Naive thymus-derived CD4-positive, alpha-beta T cell (primary cell): Measurements from ENCODE around the gene PKD1L1. TPM values are rescaled to one million over a fixed set of nuclear protein-coding genes. Genes with fewer than 3 reads are reported as not detected.
A peak's percentile ranks its signal among the peaks of the same experiment; 100 is the strongest.

Experiments
- ATAC-seq: fragments of 150-1000 bp; cut with Tn5 transposase; 2 replicates; pipeline ENCODE4 v1.10.0; 2021; ENCODE audit warnings: mild to moderate bottlenecking, moderate library complexity
- CTCF ChIA-PET: fragments of 350-600 bp; sonication (Branson Sonifier 250); formaldehyde crosslinking; loops from one replicate; lab custom pipeline; 2021; ENCODE audit warnings: antibody characterized with exemption; lab: Charles Lee
- POLR2A ChIA-PET: fragments of 350-600 bp; sonication (Branson Sonifier 250); formaldehyde crosslinking; loops from one replicate; lab custom pipeline; 2021; ENCODE audit warnings: antibody characterized with exemption, inconsistent platforms; lab: Charles Lee
- DNase-seq, 9 donors: peaks; one replicate each; pipeline versions ENCODE4 v3.0.0 to v3.0.0-alpha.2; 2020 to 2022; ENCODE audit warnings: mixed read lengths in 1 of 9
- H3K27ac ChIP-seq: one replicate; pipeline ENCODE4 v1.7.0; 2013; ENCODE audit warnings: mild to moderate bottlenecking, low read depth, low read length, moderate library complexity
- H3K27me3 ChIP-seq, 2 donors: one replicate each; pipeline ENCODE4 v1.7.0; 2013; ENCODE audit warnings: low read length in 2 of 2, mild to moderate bottlenecking in 2 of 2, moderate library complexity in 2 of 2; ENCODE audit not compliant: control insufficient read depth in 2 of 2, insufficient read depth in 2 of 2
- H3K36me3 ChIP-seq, 3 experiments: 1 replicate in 2 of 3; 2 replicates in 1 of 3; pipeline ENCODE4 v1.7.0; 2013; ENCODE audit warnings: low read length in 3 of 3, mild to moderate bottlenecking in 3 of 3, moderate library complexity in 1 of 3; ENCODE audit not compliant: insufficient read depth in 3 of 3, control insufficient read depth in 2 of 3
- H3K4me1 ChIP-seq, 2 donors: one replicate each; pipeline ENCODE4 v1.7.0; 2013; ENCODE audit warnings: low read length in 2 of 2, mild to moderate bottlenecking in 2 of 2, moderate library complexity in 1 of 2; ENCODE audit not compliant: control insufficient read depth in 2 of 2, insufficient read depth in 2 of 2
- H3K4me3 ChIP-seq: 2 replicates; pipeline ENCODE4 v1.7.0; 2013; ENCODE audit warnings: mild to moderate bottlenecking, low read length
- H3K9me3 ChIP-seq, 3 experiments: 1 replicate in 2 of 3; 2 replicates in 1 of 3; pipeline ENCODE4 v1.7.0; 2013; ENCODE audit warnings: low read length in 3 of 3; ENCODE audit not compliant: control insufficient read depth in 2 of 3
- H3K27ac Mint-ChIP-seq, 9 donors: one replicate each; pipeline ENCODE4 v1.8.0; 2020 to 2022; ENCODE audit warnings: mixed read lengths in 9 of 9, mild to moderate bottlenecking in 8 of 9, moderate library complexity in 5 of 9, inconsistent platforms in 2 of 9
- H3K27me3 Mint-ChIP-seq, 5 donors: one replicate each; pipeline ENCODE4 v1.8.0; 2021 to 2022; ENCODE audit warnings: mixed read lengths in 5 of 5, mild to moderate bottlenecking in 1 of 5
- H3K36me3 Mint-ChIP-seq, 5 donors: one replicate each; pipeline ENCODE4 v1.8.0; 2020 to 2022; ENCODE audit warnings: mixed read lengths in 5 of 5, mild to moderate bottlenecking in 3 of 5, inconsistent platforms in 1 of 5
- H3K4me1 Mint-ChIP-seq, 7 donors: one replicate each; pipeline ENCODE4 v1.8.0; 2020 to 2022; ENCODE audit warnings: mixed read lengths in 7 of 7, mild to moderate bottlenecking in 3 of 7, inconsistent platforms in 1 of 7
- H3K4me3 Mint-ChIP-seq, 10 donors: one replicate each; pipeline ENCODE4 v1.8.0; 2020 to 2022; ENCODE audit warnings: mild to moderate bottlenecking in 10 of 10, mixed read lengths in 10 of 10, moderate library complexity in 6 of 10, inconsistent platforms in 2 of 10
- H3K9me3 Mint-ChIP-seq, 11 donors: one replicate each; pipeline ENCODE4 v1.8.0; 2020 to 2022; ENCODE audit warnings: mixed read lengths in 11 of 11, mild to moderate bottlenecking in 4 of 11, inconsistent platforms in 1 of 11, moderate library complexity in 1 of 11
- intact Hi-C, 2 donors: fragments of 100-400 bp; cut with micrococcal nuclease; formaldehyde crosslinking; loops; one replicate each; pipeline ENCODE4 v1.15.1; 2023
- polyA plus RNA-seq, 2 donors: library from polyadenylated mRNA; unstranded; fragments of 300-500 nt; fragmentation: Illumina TruSeq; gene quantifications; one replicate each; pipeline ENCODE4 v1.2.3, GENCODE V29; 2021
- total RNA-seq, 6 experiments: library from RNA in 5 of 6; stranded (reverse) in 5 of 6; gene quantifications; 1 replicate in 5 of 6; 2 replicates in 1 of 6; pipeline ENCODE4 v1.2.3 and lab custom pipeline; 2021 to 2026

Gene PKD1L1
- total and polyA plus RNA-seq, 7 experiments from 2014 or later: 0.07 to 1.5 (median 0.83) TPM; not detected in 1

GRCh38 chr7:47881256-47881655 lies 67.0 kb downstream of the PKD1L1 start:
- no peak overlapping the region for H3K27ac Mint-ChIP-seq
- intact Hi-C loops: no loop called here
- Histone ChIP-seq H3K27ac (no peak overlapping the region), H3K27me3 (no peaks in the 10 kb centered on the region), H3K36me3 (no peaks in the 10 kb centered on the region), H3K4me1 (no peaks in the 10 kb centered on the region), H3K9me3 (no peaks in the 10 kb centered on the region), H3K4me3 (no peak overlapping the region)
- H3K4me3 Mint-ChIP-seq: no peak overlapping the region
- CTCF ChIA-PET: no interaction called here
- ATAC-seq (no peak), DNase-seq (no peak)
- H3K9me3 Mint-ChIP-seq: no peaks in the 10 kb centered on the region
- POLR2A ChIA-PET: no interaction called here
- no peaks in the 10 kb centered on the region for H3K27me3 Mint-ChIP-seq
- H3K4me1 Mint-ChIP-seq: no peaks in the 10 kb centered on the region
- H3K36me3 Mint-ChIP-seq: peaks cover 0 to 7% (median 0%) of the 10 kb centered on the region in 5 donors

GRCh38 chr7:47878662-47879061 lies 69.6 kb downstream of the PKD1L1 start:
- Mint-ChIP-seq H3K36me3 (peaks cover 0 to 7% (median 0%) of the 10 kb centered on the region in 5 donors), H3K27ac (no peak overlapping the region), H3K9me3 (no peaks in the 10 kb centered on the region), H3K4me1 (no peaks in the 10 kb centered on the region), H3K27me3 (no peaks in the 10 kb centered on the region), H3K4me3 (peak overlapping the region in 1 of 10 donors; percentile 27)
- intact Hi-C loops: no loop called here
- DNase-seq (no peak), ATAC-seq (no peak)
- ChIA-PET CTCF (no interaction called here), POLR2A (no interaction called here)
- Histone ChIP-seq H3K36me3 (no peaks in the 10 kb centered on the region), H3K27me3 (no peaks in the 10 kb centered on the region), H3K27ac (no peak overlapping the region), H3K4me1 (no peaks in the 10 kb centered on the region), H3K4me3 (no peak overlapping the region), H3K9me3 (no peaks in the 10 kb centered on the region)

GRCh38 chr7:47877336-47877735 lies 70.9 kb downstream of the PKD1L1 start:
- ATAC-seq (no peak), DNase-seq (no peak)
- H3K36me3 ChIP-seq: no peaks in the 10 kb centered on the region
- ChIA-PET CTCF (no interaction called here), POLR2A (no interaction called here)
- H3K4me1 ChIP-seq: no peaks in the 10 kb centered on the region
- Mint-ChIP-seq H3K4me3 (no peak overlapping the region), H3K27ac (no peak overlapping the region), H3K9me3 (no peaks in the 10 kb centered on the region), H3K27me3 (no peaks in the 10 kb centered on the region), H3K36me3 (peaks cover 0 to 7% (median 0%) of the 10 kb centered on the region in 5 donors), H3K4me1 (no peaks in the 10 kb centered on the region)
- H3K4me3 ChIP-seq: no peak overlapping the region
- no peak overlapping the region for H3K27ac ChIP-seq
- intact Hi-C loops: no loop called here
- H3K27me3 ChIP-seq: no peaks in the 10 kb centered on the region
- no peaks in the 10 kb centered on the region for H3K9me3 ChIP-seq

- Histone ChIP-seq H3K9me3 (no peaks in the 10 kb centered on the region), H3K36me3 (no peaks in the 10 kb centered on the region), H3K27ac (no peak overlapping the region), H3K4me3 (no peak overlapping the region), H3K27me3 (no peaks in the 10 kb centered on the region), H3K4me1 (no peaks in the 10 kb centered on the region)
- Mint-ChIP-seq H3K27me3 (peaks cover 0 to 5% (median 0%) of the 10 kb centered on the region in 5 donors), H3K36me3 (peaks cover 0 to 7% (median 0%) of the 10 kb centered on the region in 5 donors), H3K27ac (no peak overlapping the region), H3K9me3 (no peaks in the 10 kb centered on the region), H3K4me3 (no peak overlapping the region), H3K4me1 (no peaks in the 10 kb centered on the region)
- POLR2A ChIA-PET: no interaction called here
- DNase-seq (no peak), ATAC-seq (no peak)
- intact Hi-C loops: no loop called here
- CTCF ChIA-PET: no interaction called here
Measured at GRCh38 chr7:47875998-47876744, 72.1 kb downstream of the PKD1L1 start.

GRCh38 chr7:47875406-47875805 lies 72.9 kb downstream of the PKD1L1 start:
- ChIA-PET POLR2A (no interaction called here), CTCF (no interaction called here)
- Mint-ChIP-seq H3K36me3 (peaks cover 0 to 7% (median 0%) of the 10 kb centered on the region in 5 donors), H3K9me3 (no peaks in the 10 kb centered on the region), H3K27me3 (peaks cover 0 to 5% (median 0%) of the 10 kb centered on the region in 5 donors), H3K4me1 (no peaks in the 10 kb centered on the region), H3K27ac (no peak overlapping the region), H3K4me3 (no peak overlapping the region)
- DNase-seq (no peak), ATAC-seq (no peak)
- Histone ChIP-seq H3K4me3 (no peak overlapping the region), H3K4me1 (no peaks in the 10 kb centered on the region), H3K9me3 (no peaks in the 10 kb centered on the region), H3K27me3 (no peaks in the 10 kb centered on the region), H3K27ac (no peak overlapping the region), H3K36me3 (no peaks in the 10 kb centered on the region)
- intact Hi-C loops: no loop called here

- Histone ChIP-seq H3K4me1 (no peaks in the 10 kb centered on the region), H3K4me3 (no peak overlapping the region), H3K9me3 (no peaks in the 10 kb centered on the region), H3K27me3 (no peaks in the 10 kb centered on the region), H3K27ac (no peak overlapping the region), H3K36me3 (no peaks in the 10 kb centered on the region)
- peaks cover 0 to 6% (median 0%) of the 10 kb centered on the region in 5 donors for H3K36me3 Mint-ChIP-seq
- no peaks in the 10 kb centered on the region for H3K4me1 Mint-ChIP-seq
- ATAC-seq: no peak
- H3K27me3 Mint-ChIP-seq: peaks cover 0 to 5% (median 0%) of the 10 kb centered on the region in 5 donors
- H3K4me3 Mint-ChIP-seq: no peak overlapping the region
- H3K27ac Mint-ChIP-seq: no peak overlapping the region
- H3K9me3 Mint-ChIP-seq: no peaks in the 10 kb centered on the region
- DNase-seq: no peak
- intact Hi-C loops: no loop called here
- ChIA-PET POLR2A (no interaction called here), CTCF (no interaction called here)
Measured at GRCh38 chr7:47873762-47874161, 74.5 kb downstream of the PKD1L1 start.

- no peaks in the 10 kb centered on the region for H3K36me3 ChIP-seq
- Mint-ChIP-seq H3K4me1 (no peaks in the 10 kb centered on the region), H3K27ac (no peak overlapping the region), H3K4me3 (no peak overlapping the region), H3K27me3 (peaks cover 0 to 7% (median 0%) of the 10 kb centered on the region in 5 donors), H3K9me3 (no peaks in the 10 kb centered on the region), H3K36me3 (no peaks in the 10 kb centered on the region)
- intact Hi-C loops: no loop called here
- DNase-seq (no peak), ATAC-seq (no peak)
- ChIA-PET POLR2A (no interaction called here), CTCF (no interaction called here)
- H3K9me3 ChIP-seq: no peaks in the 10 kb centered on the region
- no peaks in the 10 kb centered on the region for H3K27me3 ChIP-seq
- no peak overlapping the region for H3K27ac ChIP-seq
- no peak overlapping the region for H3K4me3 ChIP-seq
- no peaks in the 10 kb centered on the region for H3K4me1 ChIP-seq
Measured at GRCh38 chr7:47867286-47867685, 81.0 kb downstream of the PKD1L1 start.
